Raji (cell line): ENCODE results near the gene AK8.
A peak's percentile ranks its signal among the peaks of the same experiment; 100 is the strongest.

Experiments
- POLR2A ChIP-seq: IDR thresholded peaks from 2 replicates; pipeline ENCODE4 v1.6.1; 2011; ENCODE audit warnings: low read depth, low read length, control low read depth; ENCODE audit not compliant: insufficient read depth

Gene AK8

DNA sequence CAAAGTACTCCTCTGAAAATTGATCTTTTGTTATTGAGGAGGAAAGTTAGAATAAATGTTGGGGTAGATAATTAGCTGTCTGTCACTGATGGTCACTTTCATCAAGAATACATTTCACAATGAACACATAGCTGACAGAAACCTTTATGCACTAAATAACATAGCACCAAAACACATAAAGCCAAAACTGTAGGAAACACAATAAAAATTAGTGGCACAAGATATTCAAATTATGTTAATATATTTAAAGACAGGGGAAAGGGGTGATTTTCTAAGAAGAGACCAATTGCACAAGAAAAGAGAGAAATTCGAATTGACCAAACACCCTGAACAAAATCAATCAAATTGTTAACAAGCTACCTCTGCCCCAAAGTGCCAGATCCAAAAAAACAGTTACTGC lies 89.7 kb downstream of the AK8 start:
- TF ChIP-seq POLR2A: no peak

GRCh38 chr9:132787748-132788159 lies 90.3 kb downstream of the AK8 start:
- no peak for TF ChIP-seq POLR2A

- no peak for TF ChIP-seq POLR2A
Measured at GRCh38 chr9:132784286-132784830, 93.7 kb downstream of the AK8 start.

DNA sequence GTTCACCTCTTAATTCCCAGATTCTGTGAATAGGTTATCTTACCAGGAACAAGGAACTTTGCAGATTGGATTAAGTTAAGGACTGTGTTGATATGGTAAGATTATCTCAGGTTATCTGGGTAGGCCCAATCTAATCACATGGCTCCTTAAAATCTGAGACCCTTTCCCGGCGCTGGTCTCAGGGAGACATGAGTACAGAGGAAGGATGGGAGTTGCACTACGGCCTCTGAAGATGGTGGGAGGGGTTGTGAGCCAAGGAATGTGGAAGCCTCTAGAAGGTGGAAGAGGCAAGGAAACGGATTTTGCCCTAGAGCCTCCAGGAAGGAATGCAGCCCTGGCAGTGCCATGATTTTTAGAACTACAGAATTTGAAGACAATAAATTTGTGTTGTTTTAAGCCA lies 95.1 kb downstream of the AK8 start:
- no peak for TF ChIP-seq POLR2A

- TF ChIP-seq POLR2A: no peak
Measured at GRCh38 chr9:132782037-132782436, 96.0 kb downstream of the AK8 start.

- TF ChIP-seq POLR2A: no peak
Measured at GRCh38 chr9:132780230-132781007, 97.7 kb downstream of the AK8 start.

DNA sequence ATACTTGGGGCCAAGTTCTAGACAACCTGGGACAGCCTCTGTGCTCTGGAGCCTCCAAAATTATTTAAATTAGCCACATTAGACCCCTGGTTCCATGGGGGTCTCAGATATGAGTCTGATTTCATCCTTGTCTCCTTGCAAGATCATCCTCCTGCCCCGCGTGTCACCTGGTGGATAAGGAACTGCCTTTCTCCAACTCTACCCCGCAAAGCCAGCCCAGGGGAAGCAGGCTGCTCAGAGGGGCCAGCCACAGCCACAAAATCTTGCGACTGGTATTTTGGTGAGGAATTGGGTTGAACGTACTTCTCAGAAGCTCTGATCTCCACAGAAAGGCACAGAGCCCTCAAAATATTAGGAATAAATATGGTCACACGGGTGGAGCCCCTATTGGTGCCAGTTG lies 101.2 kb downstream of the AK8 start:
- TF ChIP-seq POLR2A: no peak

DNA sequence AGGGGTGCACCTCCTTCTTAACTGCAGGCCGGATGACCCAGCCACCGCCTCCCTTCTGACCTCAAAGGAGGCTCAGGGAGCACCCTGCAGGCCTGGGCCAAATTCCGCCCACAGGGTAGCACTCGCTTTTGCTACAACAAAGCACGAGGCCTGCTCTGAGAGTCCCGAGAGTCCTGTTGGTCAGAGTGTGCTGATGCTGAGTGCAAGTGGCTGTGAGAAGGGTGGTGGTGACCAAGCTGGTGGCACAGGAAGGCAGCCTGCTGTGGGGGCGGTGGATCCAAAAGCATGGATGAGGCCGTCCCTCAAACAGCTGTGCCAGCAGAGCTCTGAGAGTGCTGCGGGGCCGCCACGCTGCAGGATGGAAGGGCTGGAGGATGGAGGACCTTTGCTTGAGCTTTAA lies 101.8 kb downstream of the AK8 start:
- no peak for TF ChIP-seq POLR2A

- TF ChIP-seq POLR2A: no peak
Measured at GRCh38 chr9:132775720-132776119, 102.4 kb downstream of the AK8 start.

GRCh38 chr9:132774886-132775285 lies 103.2 kb downstream of the AK8 start:
- TF ChIP-seq POLR2A: no peak

- TF ChIP-seq POLR2A: no peak
Measured at GRCh38 chr9:132773764-132774339, 104.2 kb downstream of the AK8 start.

DNA sequence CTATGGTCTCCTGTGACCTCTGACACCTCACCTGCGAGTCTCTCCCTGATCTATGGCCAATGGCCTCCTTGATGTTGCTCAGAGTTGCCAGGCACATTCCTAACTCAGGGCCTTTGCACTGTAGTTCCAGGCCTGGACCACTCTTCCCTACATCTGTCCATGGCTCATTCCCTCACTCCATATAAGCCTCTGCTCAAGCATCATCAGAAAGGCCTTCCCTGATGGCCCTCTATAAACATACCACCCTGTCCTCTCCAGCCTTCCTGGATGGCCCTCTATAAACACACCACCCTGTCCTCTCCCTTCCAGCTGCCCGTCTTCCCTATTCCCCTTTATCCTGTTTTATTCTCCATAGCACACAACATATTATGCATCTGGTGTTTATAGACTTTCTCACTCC lies 105.0 kb downstream of the AK8 start:
- no peak for TF ChIP-seq POLR2A

DNA sequence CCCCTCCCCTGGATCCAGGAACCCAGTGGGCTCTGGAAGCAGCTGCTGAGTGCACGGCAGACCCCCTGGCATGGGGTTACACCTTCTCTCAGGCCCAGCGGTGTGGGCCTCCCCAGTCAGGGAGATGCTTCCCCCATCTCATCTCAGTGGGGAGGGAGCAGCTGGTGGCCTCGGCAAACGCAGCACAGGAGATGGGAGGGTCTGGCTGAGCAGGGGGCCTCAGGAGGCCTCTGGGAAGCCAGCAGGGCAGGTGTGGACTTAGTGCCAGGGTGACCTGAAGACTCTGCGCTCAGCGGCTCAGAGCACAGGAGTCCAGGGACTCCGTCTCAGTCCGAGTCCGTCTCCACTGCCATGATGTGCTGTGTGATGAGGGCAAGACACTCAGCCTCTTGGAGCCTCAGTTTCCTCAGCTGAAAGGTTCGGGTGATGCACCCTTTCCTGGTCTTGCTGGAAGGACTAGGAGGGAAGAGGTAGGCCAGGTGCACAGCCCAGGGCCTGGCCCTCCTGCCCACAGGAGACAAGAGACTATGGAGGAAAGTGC lies 107.2 kb downstream of the AK8 start:
- TF ChIP-seq POLR2A: no peak

GRCh38 chr9:132769906-132770769 lies 107.9 kb downstream of the AK8 start:
- peak; percentile 47; the same call in 1 of the 2 replicates for TF ChIP-seq POLR2A
